Ecto neural progenitor cell (in vitro differentiated cells): Measurements from ENCODE around the gene ALDH1L1.

ENCODE experiments used
- DNase-seq: peaks from one replicate; pipeline ENCODE4 v3.0.0-alpha.2; 2018; ENCODE audit warnings: low spot score

Gene ALDH1L1

GRCh38 chr3:126119008-126119675 is 61.2 kb downstream of the ALDH1L1 start:
- peak; percentile 19 for DNase-seq

DNA sequence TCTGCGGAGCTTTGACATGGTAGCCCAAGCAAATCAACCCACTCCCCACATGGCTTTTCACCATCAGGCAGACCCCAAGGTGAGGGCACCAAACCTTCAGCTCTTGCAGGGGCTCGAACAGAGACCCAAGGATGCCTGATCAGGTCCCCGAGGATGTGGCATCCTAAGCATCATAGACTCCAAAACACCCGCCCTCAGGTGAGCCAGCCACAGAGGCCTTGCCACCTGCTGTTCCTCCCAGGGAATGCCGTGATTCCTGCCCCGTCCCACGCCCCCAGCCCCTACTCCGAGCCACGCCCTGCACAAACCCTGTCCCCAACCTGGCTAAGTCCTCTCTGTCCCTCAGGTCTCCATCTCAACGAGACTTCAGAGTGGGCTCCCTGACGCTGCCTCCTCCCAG is 61.8 kb downstream of the ALDH1L1 start:
- peak; percentile 34 for DNase-seq

- DNase-seq: peak; percentile 26
Measured at GRCh38 chr3:126117786-126118185, 62.6 kb downstream of the ALDH1L1 start.

DNA sequence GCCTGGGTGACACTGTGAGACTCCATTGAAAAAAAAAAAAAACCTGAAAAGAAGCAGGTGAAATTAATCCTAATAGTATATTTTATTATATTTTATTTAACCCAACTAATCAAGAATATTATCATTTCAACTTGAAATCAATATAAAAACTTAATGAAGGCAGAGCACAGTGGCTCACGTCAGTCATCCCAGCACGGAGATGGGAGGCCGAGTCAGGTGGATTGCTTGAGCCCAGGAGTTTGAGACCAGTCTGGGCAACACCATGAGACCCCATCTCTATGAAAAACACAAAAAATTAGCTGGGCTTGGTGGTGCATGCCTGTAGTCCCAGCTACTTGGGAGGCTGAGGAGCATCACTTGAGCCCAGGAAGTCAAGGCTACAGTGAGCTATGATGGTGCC is 63.2 kb downstream of the ALDH1L1 start:
- no peak for DNase-seq

GRCh38 chr3:126116526-126116925 is 63.9 kb downstream of the ALDH1L1 start:
- peak; percentile 14 for DNase-seq

DNA sequence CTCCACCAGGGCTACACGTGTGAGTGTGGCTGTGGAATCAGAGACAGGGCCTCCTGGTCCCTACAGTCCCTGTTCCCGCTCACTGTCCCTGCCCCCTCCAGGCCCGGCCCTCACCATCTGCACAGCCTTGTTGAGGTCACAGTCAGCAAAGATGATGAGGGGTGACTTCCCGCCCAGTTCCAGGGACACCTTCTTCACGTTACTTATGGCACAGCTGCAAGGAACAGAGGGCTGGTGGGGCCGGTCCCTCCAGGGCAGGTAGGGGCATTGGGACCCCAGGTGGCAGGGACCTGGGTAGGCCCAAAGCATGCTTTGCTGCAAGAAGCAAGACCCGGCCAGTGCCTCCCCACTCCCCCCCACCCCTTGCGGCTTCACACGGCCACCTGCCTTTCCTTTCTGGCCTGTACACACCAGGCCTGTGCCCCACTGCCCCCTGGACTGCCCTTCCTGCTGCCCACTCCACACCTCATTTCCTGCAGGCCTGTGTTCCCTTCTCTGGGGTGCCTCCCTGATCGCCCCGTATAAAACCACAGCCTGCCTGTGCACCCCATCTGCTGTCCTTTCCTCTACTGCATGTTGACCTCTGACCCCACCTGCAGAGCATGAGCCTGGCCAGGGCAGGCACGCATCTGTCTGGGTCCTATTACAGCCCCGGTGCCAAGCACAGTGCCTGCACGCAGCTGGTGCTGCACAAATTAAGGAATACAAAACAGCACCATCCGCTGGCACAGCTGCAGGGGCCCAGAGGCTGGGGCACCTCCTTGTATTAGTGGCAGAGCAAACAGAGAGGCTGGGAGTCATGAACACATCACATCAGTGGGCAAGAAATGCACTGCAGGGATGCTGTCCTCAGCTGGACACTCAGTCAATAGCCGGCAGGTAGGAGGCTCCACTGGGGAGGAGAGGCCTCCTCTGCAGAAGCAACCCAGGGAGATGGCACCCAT is 65.7 kb downstream of the ALDH1L1 start:
- DNase-seq: peak; percentile 44

GRCh38 chr3:126113733-126114442 is 66.5 kb downstream of the ALDH1L1 start:
- peak; percentile 58 for DNase-seq

DNA sequence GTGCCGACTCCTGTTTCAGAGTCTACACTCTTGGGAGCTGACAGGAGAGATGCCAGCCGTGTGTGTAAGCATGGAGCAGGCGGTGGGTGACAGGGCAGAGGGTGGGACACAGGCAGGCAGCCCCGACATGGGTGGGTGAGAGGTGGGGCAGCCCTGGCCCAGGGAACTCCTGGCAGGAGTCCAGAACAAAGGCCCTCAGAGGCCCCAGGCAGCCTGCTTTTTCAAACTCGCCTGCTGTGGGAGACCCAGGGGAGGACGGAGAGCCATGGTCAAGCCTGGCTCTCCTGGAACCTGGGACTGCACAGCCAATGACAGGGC is 67.2 kb downstream of the ALDH1L1 start:
- no peak for DNase-seq

DNA sequence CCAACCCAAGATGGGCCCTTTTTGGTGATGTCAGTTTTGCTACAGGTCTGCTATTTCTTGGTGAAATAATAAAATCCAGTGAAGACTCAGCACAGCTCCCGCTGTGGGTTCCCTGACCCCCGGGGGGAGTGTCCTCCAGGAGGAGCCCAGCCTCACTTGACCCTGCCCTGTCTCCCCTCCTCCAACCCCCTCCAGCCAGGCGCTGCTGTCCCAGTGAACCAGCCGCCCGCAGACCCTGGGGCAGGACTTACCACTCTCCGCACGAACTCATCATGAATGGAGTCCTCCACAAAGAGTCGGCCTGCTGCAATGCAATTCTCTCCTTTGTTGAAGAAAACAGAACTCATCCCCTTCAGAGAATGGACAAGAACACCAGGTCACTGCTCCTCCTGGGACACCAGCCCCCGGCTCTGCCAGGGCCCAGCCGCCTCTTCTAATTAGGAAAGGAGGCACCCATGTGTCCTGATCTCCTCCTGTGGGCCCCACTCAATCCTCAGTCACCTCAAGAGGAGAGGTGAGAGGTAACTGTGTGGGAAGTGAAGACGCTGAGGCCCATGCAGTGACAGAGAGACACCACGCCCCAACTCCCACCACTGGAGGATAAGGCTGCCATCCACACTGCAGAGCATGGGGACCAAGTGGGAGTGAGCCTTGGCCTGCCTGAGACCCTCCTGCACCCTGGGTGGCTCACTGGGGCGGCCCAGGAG is 67.7 kb downstream of the ALDH1L1 start:
- DNase-seq: no peak

- DNase-seq: no peak
Measured at GRCh38 chr3:126111566-126112475, 68.6 kb downstream of the ALDH1L1 start.

DNA sequence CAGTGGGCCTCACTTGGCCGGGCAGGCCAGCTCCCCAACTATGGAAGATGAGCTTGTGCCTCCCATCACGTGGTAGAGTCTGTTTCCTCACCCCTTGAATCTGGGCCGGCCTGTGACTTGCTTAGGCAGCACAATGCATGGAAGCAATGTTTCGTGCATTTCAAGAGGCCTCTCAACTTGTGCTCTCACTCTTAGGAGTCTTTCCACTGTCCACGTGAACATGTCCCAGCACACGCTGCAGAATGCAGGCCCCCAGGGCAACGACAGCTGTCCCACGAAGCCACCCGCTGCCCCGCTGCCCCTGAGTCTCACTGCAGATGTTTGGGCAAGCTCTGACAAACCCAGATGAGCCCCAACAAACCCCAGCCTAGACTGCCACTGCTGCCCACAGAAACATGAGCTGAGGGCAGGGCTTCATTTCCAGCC is 69.2 kb downstream of the ALDH1L1 start:
- no peak for DNase-seq

DNA sequence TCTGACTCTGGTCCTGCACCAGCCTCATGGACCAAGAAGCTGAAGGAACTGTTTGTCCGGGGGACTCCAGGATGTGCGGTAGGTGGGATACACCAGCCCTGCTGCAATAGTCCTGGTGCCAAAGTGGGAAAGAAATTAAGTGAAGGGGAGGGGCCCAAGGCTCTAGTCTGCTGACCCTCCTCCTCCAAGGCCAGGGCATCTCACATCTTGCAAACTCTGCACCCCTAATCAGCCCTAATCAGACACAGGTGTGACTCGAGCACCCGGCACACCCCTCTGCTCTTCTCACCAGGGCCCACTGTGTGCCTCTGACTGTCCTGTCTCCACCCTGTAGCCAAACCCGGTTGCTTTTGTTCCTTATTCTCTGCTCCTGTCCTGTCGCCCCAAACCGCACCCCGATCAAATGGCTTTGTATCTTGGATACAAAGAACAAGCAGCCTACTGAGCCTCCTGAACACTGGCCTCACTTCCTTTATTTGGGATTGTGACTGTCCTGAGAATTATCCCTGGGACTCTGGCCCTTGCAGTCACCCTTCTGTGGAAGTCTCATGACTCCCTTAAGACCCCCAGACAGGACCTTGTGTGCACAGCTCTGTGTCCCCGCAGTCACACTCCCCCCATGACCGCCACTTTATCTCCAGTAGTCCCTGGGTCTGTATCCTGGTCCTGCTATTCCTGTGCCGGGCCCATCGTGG is 69.8 kb downstream of the ALDH1L1 start:
- no peak for DNase-seq

DNA sequence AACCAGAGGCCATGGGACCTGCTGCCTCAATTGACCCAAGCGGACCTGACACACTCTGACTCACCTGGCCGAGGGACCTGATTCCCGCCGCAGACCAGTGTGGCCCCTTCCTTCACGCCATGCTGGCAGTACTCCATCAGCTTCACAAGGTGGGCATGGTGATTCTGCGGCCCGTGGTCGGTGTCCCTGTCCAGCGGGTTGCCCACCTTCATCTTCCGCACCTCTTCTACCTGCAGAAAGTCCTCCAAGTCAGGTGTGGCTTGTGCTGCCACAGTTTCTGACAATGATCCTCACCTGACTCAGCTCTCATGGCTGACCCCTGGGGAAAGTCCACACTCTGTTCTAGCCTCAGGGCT is 70.5 kb downstream of the ALDH1L1 start:
- DNase-seq: no peak

DNA sequence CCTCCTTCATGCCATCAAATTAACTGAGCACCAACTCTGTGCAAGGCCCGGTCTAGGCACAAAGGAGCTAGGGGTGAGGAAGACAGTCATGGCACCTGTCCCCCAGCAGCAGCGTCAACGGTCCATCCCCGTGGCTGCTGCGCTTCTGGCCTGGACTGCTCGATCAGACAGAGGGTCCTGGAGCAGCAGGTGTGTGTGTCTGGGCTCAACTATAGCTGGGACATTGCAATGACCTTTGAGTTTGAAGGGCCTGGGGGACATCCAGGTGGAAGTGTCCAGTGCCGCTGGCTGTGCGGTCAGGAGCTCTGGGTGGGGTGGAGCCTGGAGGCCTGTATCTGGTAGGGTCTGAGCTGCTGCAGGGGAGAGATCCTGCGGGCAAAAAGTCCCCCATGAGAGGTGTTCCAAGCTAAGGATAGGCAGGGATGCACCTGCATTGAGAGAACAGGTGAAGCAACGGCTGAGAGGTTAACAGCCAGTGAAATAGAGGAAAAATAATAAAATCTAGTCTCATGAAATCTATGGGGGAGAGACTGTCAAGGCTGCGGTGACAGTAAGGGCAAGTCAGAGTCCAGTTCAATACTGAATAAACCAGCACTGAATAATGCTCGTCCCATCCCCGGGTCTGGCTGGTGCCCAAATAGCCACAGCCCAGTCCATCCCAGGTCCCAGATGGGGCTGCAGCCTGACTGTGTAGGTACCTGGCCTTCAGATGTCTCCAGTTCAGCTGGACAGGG is 71.1 kb downstream of the ALDH1L1 start:
- no peak for DNase-seq

DNA sequence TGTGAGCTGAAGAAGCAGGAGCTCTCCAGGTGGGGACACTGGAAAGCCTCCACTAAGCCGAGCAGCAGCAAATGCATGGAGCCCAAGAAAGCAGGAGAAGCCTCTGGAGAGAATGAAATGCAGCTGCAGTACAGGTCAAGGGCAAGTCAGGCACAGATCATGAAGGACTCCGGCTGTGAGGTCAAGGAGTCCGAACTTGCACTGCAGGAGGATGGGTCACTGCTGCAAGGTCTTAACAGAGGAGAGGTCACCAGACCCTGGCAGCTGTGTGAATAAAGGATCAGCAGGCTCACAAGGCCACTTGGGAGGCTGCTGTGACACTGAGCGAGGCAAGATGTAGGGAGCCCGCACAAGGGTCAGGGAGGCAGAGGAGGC is 71.7 kb downstream of the ALDH1L1 start:
- DNase-seq: no peak

- DNase-seq: no peak
Measured at GRCh38 chr3:126107957-126108675, 72.3 kb downstream of the ALDH1L1 start.

DNA sequence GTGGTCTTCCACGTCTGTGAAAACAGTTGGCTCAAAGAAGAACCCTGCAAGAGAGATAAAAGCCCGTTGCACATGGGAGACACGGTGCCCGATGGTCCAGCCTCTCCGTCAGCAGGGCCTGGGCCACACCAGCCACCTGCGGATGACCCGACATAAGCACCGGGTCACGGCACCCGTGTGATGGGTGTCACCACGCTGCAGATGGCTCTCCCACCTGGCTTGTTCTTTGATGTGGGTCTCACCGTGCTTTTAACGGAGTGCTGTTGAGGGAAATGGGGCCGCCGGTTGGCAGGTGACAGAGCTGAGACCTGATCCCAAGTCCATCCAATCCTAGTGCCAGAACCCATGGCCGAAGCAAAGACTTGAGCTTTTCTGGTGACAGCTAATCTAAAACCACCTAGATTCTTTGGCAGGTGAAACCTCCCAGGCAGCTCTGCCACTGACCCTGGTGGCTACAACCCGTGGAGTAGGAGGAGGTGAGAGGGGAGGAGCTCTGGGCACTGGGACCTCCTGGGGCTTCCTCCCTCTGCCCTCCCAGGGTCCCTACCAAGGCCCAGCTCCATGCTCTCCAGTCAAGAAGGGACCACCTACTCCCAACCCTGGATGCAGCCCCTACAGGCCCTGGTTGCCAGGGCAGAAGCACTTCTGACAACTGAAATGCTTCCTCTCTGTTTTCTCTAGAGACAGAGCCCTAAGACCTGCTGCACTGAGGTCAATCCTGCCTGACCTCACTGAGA is 73.0 kb downstream of the ALDH1L1 start:
- DNase-seq: no peak
